Upper lobe of right lung (tissue), 1 donor: ENCODE data around the gene ACSL5. TPM values are rescaled to one million over a fixed set of nuclear protein-coding genes. Genes with fewer than 3 reads are reported as not detected.
"Not testable (repeated sequence)": the region's sequence is repeated elsewhere in the genome, so short reads cannot be mapped to it uniquely, and the experiment has no call there.

Source experiments
- ATAC-seq: fragments of 200-7000 bp; cut with Tn5 transposase; one replicate; pipeline ENCODE4 v1.9.1; 2020; ENCODE audit warnings: mild to moderate bottlenecking, moderate library complexity
- DNase-seq: peaks from one replicate; pipeline ENCODE4 v3.0.0-alpha.2; 2020
- H3K27ac ChIP-seq: fragments of 200-600 bp; one replicate; pipeline ENCODE4 v1.8.0; 2022
- H3K27me3 ChIP-seq: fragments of 200-600 bp; one replicate; pipeline ENCODE4 v1.8.0; 2022; ENCODE audit warnings: mild to moderate bottlenecking
- H3K36me3 ChIP-seq: fragments of 200-600 bp; one replicate; pipeline ENCODE4 v1.8.0; 2022
- H3K4me1 ChIP-seq: fragments of 200-600 bp; one replicate; pipeline ENCODE4 v1.8.0; 2022
- H3K4me3 ChIP-seq: fragments of 200-600 bp; one replicate; pipeline ENCODE4 v1.8.0; 2022; ENCODE audit warnings: mild to moderate bottlenecking
- H3K9me3 ChIP-seq: fragments of 200-600 bp; one replicate; pipeline ENCODE4 v1.8.0; 2022
- CTCF ChIP-seq: fragments of 200-600 bp; IDR thresholded peaks from one replicate; pipeline ENCODE4 v1.8.0; 2022; ENCODE audit warnings: antibody characterized with exemption
- intact Hi-C: fragments of 100-400 bp; cut with DNase I; formaldehyde crosslinking; loops from one replicate; pipeline ENCODE4 v1.11.0; 2022
- total RNA-seq: library from RNA; stranded (reverse); fragmentation: NEBNext Ultra II Directional; extraction: Animal tissue kit (Norgen Biotek cat#: 25700); gene quantifications from one replicate; pipeline ENCODE4 v1.2.1, GENCODE V29; 2021
- donor health status: DM: no; HTN: yes; CAD: no; lungs with severe emphysema.

ACSL5 gene
- total RNA-seq, 1 donor from 2014 or later = 79.1 TPM

DNA sequence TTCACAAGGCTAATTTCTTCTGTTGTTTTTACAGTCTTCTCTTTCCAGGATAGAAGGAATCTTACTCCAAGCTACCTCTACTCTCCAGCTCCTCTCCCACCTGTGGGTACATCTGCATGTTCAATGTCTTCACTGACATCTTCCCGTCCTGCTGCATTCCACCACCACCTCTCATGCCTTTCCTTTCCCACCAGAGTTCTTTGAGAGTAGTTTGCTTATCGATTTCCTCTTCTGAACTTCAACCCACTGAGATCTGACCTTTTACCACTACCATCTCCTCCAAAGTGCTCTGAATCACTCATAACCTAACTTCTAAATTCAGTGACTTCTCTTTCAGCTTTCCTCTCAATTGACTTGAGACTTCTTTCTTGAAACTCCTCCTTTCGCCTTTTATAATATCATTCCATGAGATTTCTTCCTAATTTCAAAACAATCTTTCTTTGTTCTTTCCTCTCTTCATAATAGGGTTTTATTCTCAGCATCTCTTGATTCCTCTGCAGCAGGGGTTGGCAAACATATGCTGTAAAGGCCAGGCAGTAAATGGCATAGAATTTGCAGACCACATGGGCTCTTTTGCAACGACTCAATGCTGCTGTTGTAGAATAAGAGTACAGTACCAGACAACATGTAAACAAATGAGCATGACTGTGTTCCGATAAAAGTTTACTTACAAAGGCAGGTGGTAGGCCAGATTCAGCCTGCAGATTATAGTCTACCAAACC is 22.1 kb downstream of the ACSL5 start:
- no peak for ATAC-seq
- no peak overlapping the region for H3K27ac ChIP-seq
- H3K9me3 ChIP-seq = no peaks in the 10 kb centered on the region
- intact Hi-C loops = no loop called here
- H3K27me3 ChIP-seq = no peaks in the 10 kb centered on the region
- no peak for TF ChIP-seq CTCF
- peaks cover 15% of the 10 kb centered on the region for H3K4me1 ChIP-seq
- no peak for DNase-seq
- H3K36me3 ChIP-seq = peaks cover 48% of the 10 kb centered on the region
- no peak overlapping the region for H3K4me3 ChIP-seq

GRCh38 chr10:112397592-112397991 is 23.7 kb downstream of the ACSL5 start:
- peaks cover 15% of the 10 kb centered on the region for H3K4me1 ChIP-seq
- no peaks in the 10 kb centered on the region for H3K27me3 ChIP-seq
- no peak for TF ChIP-seq CTCF
- intact Hi-C loops = no loop called here
- peaks cover 56% of the 10 kb centered on the region for H3K36me3 ChIP-seq
- DNase-seq = no peak
- no peak overlapping the region for H3K27ac ChIP-seq
- no peak for ATAC-seq
- no peaks in the 10 kb centered on the region for H3K9me3 ChIP-seq
- no peak overlapping the region for H3K4me3 ChIP-seq

DNA sequence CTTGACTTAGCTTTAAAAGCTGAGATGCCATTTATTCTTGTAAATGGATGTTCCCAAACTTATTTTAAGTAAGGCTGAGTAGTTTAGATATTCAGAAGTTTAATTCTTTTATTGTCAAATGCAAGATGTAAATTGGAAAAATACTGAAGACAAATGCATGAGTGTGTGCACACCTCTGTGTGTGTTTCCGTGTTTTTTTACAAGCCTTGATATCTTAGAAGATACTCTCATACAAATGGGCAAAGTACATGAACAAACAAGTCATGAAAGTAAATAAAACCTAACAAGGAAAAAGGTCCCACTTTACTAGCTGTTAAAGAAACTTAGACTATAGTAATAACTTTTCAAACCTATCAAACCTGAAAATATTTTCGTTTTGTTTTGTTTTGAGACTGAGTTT is 29.0 kb downstream of the ACSL5 start:
- Histone ChIP-seq H3K36me3 (peaks cover 49% of the 10 kb centered on the region), H3K27me3 (no peaks in the 10 kb centered on the region), H3K9me3 (no peaks in the 10 kb centered on the region), H3K4me3 (no peak overlapping the region), H3K27ac (no peak overlapping the region), H3K4me1 (no peaks in the 10 kb centered on the region)
- DNase-seq (no peak), ATAC-seq (no peak)
- intact Hi-C loops = no loop called here
- no peak for TF ChIP-seq CTCF

DNA sequence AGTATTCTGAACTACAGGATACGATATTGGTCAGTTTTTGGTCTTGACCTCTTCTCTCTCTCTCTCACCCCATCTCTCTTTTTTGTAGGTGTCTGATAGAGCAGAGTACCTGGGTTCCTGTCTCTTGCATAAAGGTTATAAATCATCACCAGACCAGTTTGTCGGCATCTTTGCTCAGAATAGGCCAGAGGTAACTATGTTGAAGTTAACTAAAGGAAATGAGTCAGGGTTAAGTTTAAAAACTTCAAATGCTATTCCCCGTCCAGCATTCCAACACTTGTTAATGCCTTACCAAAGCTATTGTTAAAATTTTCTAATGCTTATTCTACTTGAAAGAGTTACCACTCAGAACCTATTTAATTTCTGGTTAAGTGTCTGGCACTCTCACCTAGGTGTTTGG is 30.7 kb downstream of the ACSL5 start:
- no peak for ATAC-seq

GRCh38 chr10:112406806-112407205 is 32.9 kb downstream of the ACSL5 start:
- DNase-seq, H3K27me3 ChIP-seq, H3K4me1 ChIP-seq, H3K9me3 ChIP-seq, H3K27ac ChIP-seq, H3K4me3 ChIP-seq, intact Hi-C loops, ATAC-seq: not testable (repeated sequence)
- H3K36me3 ChIP-seq = peaks cover 61% of the 10 kb centered on the region

More for the DNA sequence above, 30.7 kb downstream of the ACSL5 start:
- H3K9me3 ChIP-seq = no peaks in the 10 kb centered on the region
- intact Hi-C loops = no loop called here
- H3K4me1 ChIP-seq = no peaks in the 10 kb centered on the region
- H3K27me3 ChIP-seq = no peaks in the 10 kb centered on the region
- DNase-seq = no peak
- H3K27ac ChIP-seq = no peak overlapping the region
- no peak overlapping the region for H3K4me3 ChIP-seq
- peaks cover 49% of the 10 kb centered on the region for H3K36me3 ChIP-seq
- TF ChIP-seq CTCF = no peak

DNA sequence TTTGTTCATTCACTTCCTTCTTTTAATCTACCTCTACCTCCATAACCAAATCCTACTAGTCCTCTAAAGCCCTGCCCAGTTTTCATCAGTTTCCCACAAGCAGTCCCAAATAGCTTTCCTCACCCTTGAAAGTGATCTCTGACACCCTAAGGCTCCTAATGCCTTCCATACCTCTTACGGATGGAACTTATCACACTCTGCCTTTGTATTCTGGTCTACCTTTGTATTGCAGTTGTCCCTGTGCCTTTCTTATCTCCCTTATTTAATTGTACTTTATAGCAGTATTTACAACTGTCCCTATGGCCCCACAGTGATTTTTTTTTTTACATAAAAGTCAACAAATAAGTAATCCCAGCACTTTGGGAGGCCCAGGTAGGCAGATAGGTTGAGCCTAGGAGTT is 33.8 kb downstream of the ACSL5 start:
- Histone ChIP-seq H3K27me3 (no peaks in the 10 kb centered on the region), H3K27ac (no peak overlapping the region), H3K4me3 (no peak overlapping the region), H3K9me3 (no peaks in the 10 kb centered on the region), H3K36me3 (peaks cover 61% of the 10 kb centered on the region), H3K4me1 (no peaks in the 10 kb centered on the region)
- intact Hi-C loops = no loop called here
- DNase-seq (no peak), ATAC-seq (no peak)
- no peak for TF ChIP-seq CTCF
